Heart left ventricle (tissue), 13 donors: ENCODE data around the gene DHX32.

Source experiments
- POLR2A ChIP-seq, 2 donors: fragments of 450-650 bp; IDR thresholded peaks; one replicate each; pipeline ENCODE4 v1.6.1; 2017; ENCODE audit warnings: antibody characterized with exemption in 2 of 2, mild to moderate bottlenecking in 2 of 2, moderate library complexity in 2 of 2
- TF ChIP-seq, protein P1 (sequence below), 12 donors: fragments of 200-600 bp; sonication (generic) in 4 of 12; IDR thresholded peaks; one replicate each; pipeline versions ENCODE4 v1.5.0 to v1.8.0; 2018 to 2022; ENCODE audit warnings: antibody characterized with exemption in 12 of 12, mild to moderate bottlenecking in 5 of 12
- donor health status: ischemic (EF 13 %, LVEDD 7.1; RV severe dilation, severe dysfunction).
- donor health status: DM: no; HTN: yes; CAD: no.
- donor health status: DM: no; HTN: no; CAD: no.
- donor health status: ischemic (EF 25% LVEDD 6.9; RV normal size, moderate dysfunction).
- donor health status: ischemic (EF 25% LVEDD 5.7; RV mildly dilated, moderate dysfunction).
- donor health status: ischemic (EF 35%, LVEDD 5.7; RV mildly dilated, moderate dysfunction).
- donor health status: nonischemic (EF 11% LVEDD 7.7; RV severe dilation, severe dysfunction).
- donor health status: DM: yes; HTN: yes; CAD: no.
- donor health status: PGD.
- donor health status: ischemic (EF 29% LVEDD 5.4; RV normal size, mild dysfunction).
- donor health status: nonischemic (EF 23%, LVEDD 6.1; RV moderate dilation, normal function).

DNA sequence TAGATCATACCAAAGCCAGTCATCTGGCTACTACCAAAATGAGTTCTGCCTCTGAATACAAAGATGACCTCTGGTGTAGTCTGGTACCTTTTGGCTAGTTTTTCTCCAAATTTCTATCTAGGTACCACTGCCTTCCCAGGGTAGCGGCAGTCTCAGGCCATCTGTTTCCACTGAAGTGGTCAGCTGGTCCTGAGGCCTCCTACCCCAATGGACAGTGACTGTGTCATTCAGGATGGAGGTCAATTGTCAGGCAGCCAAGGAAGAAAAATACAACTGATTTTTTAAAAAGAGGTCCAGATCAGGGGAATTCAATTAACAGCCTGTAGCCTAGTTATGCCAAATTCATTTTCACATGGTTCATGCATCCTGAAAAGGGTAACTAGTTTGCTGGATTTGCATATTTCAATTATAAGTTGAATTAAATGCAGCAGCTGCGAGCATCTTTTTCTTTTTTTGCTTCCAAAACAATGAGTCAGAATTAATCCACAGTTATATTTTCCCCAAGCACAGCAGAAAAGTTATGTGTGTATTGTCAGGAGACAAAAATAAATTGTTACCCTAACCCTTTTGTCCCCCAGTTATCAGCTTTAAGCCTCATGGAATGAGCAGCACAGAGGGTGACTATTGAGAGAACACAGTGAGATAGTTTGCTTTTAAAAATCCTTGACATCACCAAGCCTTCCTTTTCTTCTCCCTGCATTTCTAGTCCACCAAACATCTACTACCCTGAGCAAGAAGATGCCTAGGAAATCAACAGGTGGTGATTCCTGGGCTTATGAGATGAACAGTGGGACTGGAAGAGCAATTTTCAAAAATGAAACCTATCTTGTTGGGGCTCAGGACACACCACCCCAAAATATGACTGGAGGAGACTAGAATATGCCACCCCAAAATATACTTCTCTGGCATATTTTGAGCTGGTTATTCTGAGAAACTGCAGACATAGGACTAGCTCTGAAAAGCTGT lies 30.0 kb downstream of the DHX32 start:
- no peak for TF ChIP-seq POLR2A (IDR thresholded peaks at IDR 0.05)
- TF ChIP-seq, protein P1, sequence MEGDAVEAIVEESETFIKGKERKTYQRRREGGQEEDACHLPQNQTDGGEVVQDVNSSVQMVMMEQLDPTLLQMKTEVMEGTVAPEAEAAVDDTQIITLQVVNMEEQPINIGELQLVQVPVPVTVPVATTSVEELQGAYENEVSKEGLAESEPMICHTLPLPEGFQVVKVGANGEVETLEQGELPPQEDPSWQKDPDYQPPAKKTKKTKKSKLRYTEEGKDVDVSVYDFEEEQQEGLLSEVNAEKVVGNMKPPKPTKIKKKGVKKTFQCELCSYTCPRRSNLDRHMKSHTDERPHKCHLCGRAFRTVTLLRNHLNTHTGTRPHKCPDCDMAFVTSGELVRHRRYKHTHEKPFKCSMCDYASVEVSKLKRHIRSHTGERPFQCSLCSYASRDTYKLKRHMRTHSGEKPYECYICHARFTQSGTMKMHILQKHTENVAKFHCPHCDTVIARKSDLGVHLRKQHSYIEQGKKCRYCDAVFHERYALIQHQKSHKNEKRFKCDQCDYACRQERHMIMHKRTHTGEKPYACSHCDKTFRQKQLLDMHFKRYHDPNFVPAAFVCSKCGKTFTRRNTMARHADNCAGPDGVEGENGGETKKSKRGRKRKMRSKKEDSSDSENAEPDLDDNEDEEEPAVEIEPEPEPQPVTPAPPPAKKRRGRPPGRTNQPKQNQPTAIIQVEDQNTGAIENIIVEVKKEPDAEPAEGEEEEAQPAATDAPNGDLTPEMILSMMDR (IDR thresholded peaks at IDR 0.05), result no peak
